ENCODE data around the gene MCF2L2. TPM values are rescaled to one million over a fixed set of nuclear protein-coding genes. Genes with fewer than 3 reads are reported as not detected.

MCF2L2 gene
- total and polyA plus RNA-seq, 9 of the 15 experiments (the other 6 are each of a cell fraction or from before 2014, with no cell fraction given) = 0.56 to 4.2 (median 3.0) TPM

- POLR2A ChIA-PET = interaction anchor here (0.9 to 1.3 kb wide), 2 partner anchors 16 to 31 kb away, joined by 3 read pairs; no protein-coding TSS in a partner anchor
- no peak overlapping the region for H3K4me2 ChIP-seq (ENCODE audit: insufficient read depth, low read length)
- BruUV-seq (replicated peaks) = no TSS peak
- H3K36me3 ChIP-seq (ENCODE audit: control insufficient read depth, insufficient read depth, low read length) = peaks cover under 1% of the 10 kb centered on the region; the same call in 1 of the 3 replicates
- intact Hi-C loops (cut with micrococcal nuclease) (no loop called here), in situ Hi-C loops (cut with MboI) (no loop called here)
- CTCF ChIA-PET (ENCODE audit: low intra/inter-chr PET ratio) = no interaction called here
- no peaks in the 10 kb centered on the region for H3K27me3 ChIP-seq (ENCODE audit: control insufficient read depth in 2 of 2, insufficient read depth in 2 of 2, low read length in 2 of 2)
- DNase-seq (ENCODE audit: extremely low read depth in 1 of 4, low spot score in 3 of 4) = peak in 2 of 4 experiments; percentile 38 to 48
- H3K27ac ChIP-seq (ENCODE audit: extremely low read depth, low read depth, low read length) = peak overlapping the region; percentile 6; the same call in 1 of the 3 replicates
- peak overlapping the region; percentile 59 for H2AFZ ChIP-seq (ENCODE audit: low read depth, low read length)
- no peaks in the 10 kb centered on the region for H3K9me1 ChIP-seq (ENCODE audit: control insufficient read depth, insufficient read depth, low read length)
- H3K4me1 ChIP-seq (replicated peaks in 1 of 2; ENCODE audit: control insufficient read depth in 2 of 2, insufficient read depth in 2 of 2, low read length in 2 of 2) = peaks cover 0 to 18% of the 10 kb centered on the region in 2 experiments; a peak in 4 of 5 replicates
- peaks cover 1% of the 10 kb centered on the region; the same call in 1 of the 3 replicates for H3K79me2 ChIP-seq (ENCODE audit: control insufficient read depth, insufficient read depth, low read length)
- no peaks in the 10 kb centered on the region for H4K20me1 ChIP-seq (replicated peaks; ENCODE audit: control insufficient read depth, insufficient read depth, low read length)
- FAIRE-seq = no peak
- 60% methylated on average over 10 of the region's 10 CpGs for WGBS (ENCODE audit: insufficient coverage, low coverage, missing lambda C conversion rate)
- no peaks in the 10 kb centered on the region for H3K9me3 ChIP-seq (replicated peaks; ENCODE audit: control insufficient read depth, insufficient read depth, low read depth, low read length)
- ATAC-seq = no peak; the same call in 2 of the 3 replicates
- H3K4me3 ChIP-seq = no peak overlapping the region
- no peak overlapping the region for H3K9ac ChIP-seq (ENCODE audit: insufficient read depth in 1 of 2, low read depth in 2 of 2, low read length in 2 of 2)
- TF ChIP-seq ZNF589 (CRISPR knock-in tag; IDR thresholded peaks at IDR 0.05; ENCODE audit: low read depth) = 0 out of 2 replicates have a peak, but pooled peaks have one; percentile 34
- peak; percentile 31; the same call in 1 of the 2 replicates for TF ChIP-seq FOSL1 (tag; conservative IDR thresholded peaks at IDR 0.05)
- TF ChIP-seq ATF3 (IDR thresholded peaks at IDR 0.05) = peak; percentile 86
- TF ChIP-seq ATF3 (CRISPR knock-in tag; conservative IDR thresholded peaks at IDR 0.05) = no peak
- TF ChIP-seq, protein P1, sequence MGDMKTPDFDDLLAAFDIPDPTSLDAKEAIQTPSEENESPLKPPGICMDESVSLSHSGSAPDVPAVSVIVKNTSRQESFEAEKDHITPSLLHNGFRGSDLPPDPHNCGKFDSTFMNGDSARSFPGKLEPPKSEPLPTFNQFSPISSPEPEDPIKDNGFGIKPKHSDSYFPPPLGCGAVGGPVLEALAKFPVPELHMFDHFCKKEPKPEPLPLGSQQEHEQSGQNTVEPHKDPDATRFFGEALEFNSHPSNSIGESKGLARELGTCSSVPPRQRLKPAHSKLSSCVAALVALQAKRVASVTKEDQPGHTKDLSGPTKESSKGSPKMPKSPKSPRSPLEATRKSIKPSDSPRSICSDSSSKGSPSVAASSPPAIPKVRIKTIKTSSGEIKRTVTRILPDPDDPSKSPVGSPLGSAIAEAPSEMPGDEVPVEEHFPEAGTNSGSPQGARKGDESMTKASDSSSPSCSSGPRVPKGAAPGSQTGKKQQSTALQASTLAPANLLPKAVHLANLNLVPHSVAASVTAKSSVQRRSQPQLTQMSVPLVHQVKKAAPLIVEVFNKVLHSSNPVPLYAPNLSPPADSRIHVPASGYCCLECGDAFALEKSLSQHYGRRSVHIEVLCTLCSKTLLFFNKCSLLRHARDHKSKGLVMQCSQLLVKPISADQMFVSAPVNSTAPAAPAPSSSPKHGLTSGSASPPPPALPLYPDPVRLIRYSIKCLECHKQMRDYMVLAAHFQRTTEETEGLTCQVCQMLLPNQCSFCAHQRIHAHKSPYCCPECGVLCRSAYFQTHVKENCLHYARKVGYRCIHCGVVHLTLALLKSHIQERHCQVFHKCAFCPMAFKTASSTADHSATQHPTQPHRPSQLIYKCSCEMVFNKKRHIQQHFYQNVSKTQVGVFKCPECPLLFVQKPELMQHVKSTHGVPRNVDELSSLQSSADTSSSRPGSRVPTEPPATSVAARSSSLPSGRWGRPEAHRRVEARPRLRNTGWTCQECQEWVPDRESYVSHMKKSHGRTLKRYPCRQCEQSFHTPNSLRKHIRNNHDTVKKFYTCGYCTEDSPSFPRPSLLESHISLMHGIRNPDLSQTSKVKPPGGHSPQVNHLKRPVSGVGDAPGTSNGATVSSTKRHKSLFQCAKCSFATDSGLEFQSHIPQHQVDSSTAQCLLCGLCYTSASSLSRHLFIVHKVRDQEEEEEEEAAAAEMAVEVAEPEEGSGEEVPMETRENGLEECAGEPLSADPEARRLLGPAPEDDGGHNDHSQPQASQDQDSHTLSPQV (IDR thresholded peaks at IDR 0.05) = peak; percentile 64; the same call in 1 of the 2 replicates
- no peak for TF ChIP-seq HDAC2 (IDR thresholded peaks at IDR 0.05)
- TF ChIP-seq, protein P2, sequence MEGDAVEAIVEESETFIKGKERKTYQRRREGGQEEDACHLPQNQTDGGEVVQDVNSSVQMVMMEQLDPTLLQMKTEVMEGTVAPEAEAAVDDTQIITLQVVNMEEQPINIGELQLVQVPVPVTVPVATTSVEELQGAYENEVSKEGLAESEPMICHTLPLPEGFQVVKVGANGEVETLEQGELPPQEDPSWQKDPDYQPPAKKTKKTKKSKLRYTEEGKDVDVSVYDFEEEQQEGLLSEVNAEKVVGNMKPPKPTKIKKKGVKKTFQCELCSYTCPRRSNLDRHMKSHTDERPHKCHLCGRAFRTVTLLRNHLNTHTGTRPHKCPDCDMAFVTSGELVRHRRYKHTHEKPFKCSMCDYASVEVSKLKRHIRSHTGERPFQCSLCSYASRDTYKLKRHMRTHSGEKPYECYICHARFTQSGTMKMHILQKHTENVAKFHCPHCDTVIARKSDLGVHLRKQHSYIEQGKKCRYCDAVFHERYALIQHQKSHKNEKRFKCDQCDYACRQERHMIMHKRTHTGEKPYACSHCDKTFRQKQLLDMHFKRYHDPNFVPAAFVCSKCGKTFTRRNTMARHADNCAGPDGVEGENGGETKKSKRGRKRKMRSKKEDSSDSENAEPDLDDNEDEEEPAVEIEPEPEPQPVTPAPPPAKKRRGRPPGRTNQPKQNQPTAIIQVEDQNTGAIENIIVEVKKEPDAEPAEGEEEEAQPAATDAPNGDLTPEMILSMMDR (IDR thresholded peaks at IDR 0.05 in 2 of 3, conservative IDR thresholded peaks at IDR 0.05 in 1 of 3; ENCODE audit: insufficient read depth in 2 of 3, low read depth in 1 of 3, low read length in 3 of 3) = no peak
- peak; percentile 68 for TF ChIP-seq CREM (IDR thresholded peaks at IDR 0.05; ENCODE audit: low read depth)
- TF ChIP-seq DMBX1 (CRISPR knock-in tag; IDR thresholded peaks at IDR 0.05; ENCODE audit: borderline replicate concordance) = peak; percentile 40; the same call in 1 of the 2 replicates
- TF ChIP-seq NR2C2 (CRISPR knock-in tag; IDR thresholded peaks at IDR 0.05) = no peak
- TF ChIP-seq NR2C2 (tag; IDR thresholded peaks at IDR 0.05) = peak; percentile 45
- no peak for TF ChIP-seq THRA (IDR thresholded peaks at IDR 0.05)
- TF ChIP-seq ZSCAN32 (CRISPR knock-in tag; IDR thresholded peaks at IDR 0.05) = no peak
Measured at GRCh38 chr3:183285828-183286457, 142.5 kb downstream of the MCF2L2 start.
